Loucy (cell line): ENCODE data around the gene CLEC2B.
A peak's percentile ranks its signal among the peaks of the same experiment; 100 is the strongest.

ENCODE experiments used
- H2AFZ ChIP-seq: fragments of 200-600 bp; sonication (generic); 2 replicates; pipeline ENCODE4 v1.6.0; 2016; ENCODE audit warnings: antibody characterized with exemption, mild to moderate bottlenecking, low read length, moderate library complexity
- H3F3A ChIP-seq: fragments of 200-600 bp; 2 replicates; pipeline ENCODE4 v1.6.0; 2016; ENCODE audit warnings: antibody characterized with exemption, low read depth, mild to moderate bottlenecking
- H3K27me3 ChIP-seq: fragments of 200-600 bp; sonication (generic); 2 replicates; pipeline ENCODE4 v1.6.1; 2014; ENCODE audit warnings: low read length, mild to moderate bottlenecking; ENCODE audit not compliant: insufficient read depth, poor library complexity, severe bottlenecking
- H3K36me3 ChIP-seq: fragments of 200-600 bp; sonication (generic); 2 replicates; pipeline ENCODE4 v1.6.1; 2016; ENCODE audit warnings: low read length; ENCODE audit not compliant: insufficient read depth
- H3K4me1 ChIP-seq: fragments of 200-600 bp; sonication (generic); 2 replicates; pipeline ENCODE4 v1.5.1; 2014; ENCODE audit warnings: low read length, mild to moderate bottlenecking; ENCODE audit not compliant: insufficient read depth, poor library complexity, severe bottlenecking
- H3K4me2 ChIP-seq: fragments of 200-600 bp; sonication (generic); 2 replicates; pipeline ENCODE4 v1.6.0; 2014; ENCODE audit warnings: antibody characterized with exemption, low read length, low read depth, mild to moderate bottlenecking; ENCODE audit not compliant: poor library complexity, severe bottlenecking
- H3K4me3 ChIP-seq: fragments of 200-600 bp; sonication (generic); 2 replicates; pipeline ENCODE4 v1.5.1; 2014; ENCODE audit warnings: low read length, mild to moderate bottlenecking, mixed read lengths; ENCODE audit not compliant: poor library complexity, severe bottlenecking
- H3K79me2 ChIP-seq: fragments of 200-600 bp; sonication (generic); 2 replicates; pipeline ENCODE4 v1.6.1; 2014; ENCODE audit warnings: low read length; ENCODE audit not compliant: insufficient read depth
- H3K9ac ChIP-seq: fragments of 200-600 bp; sonication (generic); 2 replicates; pipeline ENCODE4 v1.6.0; 2014; ENCODE audit warnings: mild to moderate bottlenecking, low read depth, low read length, moderate library complexity; ENCODE audit not compliant: poor library complexity, severe bottlenecking
- H3K9me2 ChIP-seq: fragments of 200-600 bp; sonication (generic); replicated peaks from 2 replicates; pipeline ENCODE4 v1.6.1; 2016; ENCODE audit warnings: low read depth, low read length, mixed read lengths
- H3K9me3 ChIP-seq: fragments of 200-600 bp; sonication (generic); 2 replicates; pipeline ENCODE4 v1.6.1; 2014; ENCODE audit warnings: mild to moderate bottlenecking, antibody characterized with exemption, low read length, low read depth; ENCODE audit not compliant: insufficient read depth
- H4K20me1 ChIP-seq: fragments of 200-600 bp; sonication (generic); 2 replicates; pipeline ENCODE4 v1.6.0; 2014; ENCODE audit warnings: antibody characterized with exemption, low read length, mild to moderate bottlenecking; ENCODE audit not compliant: insufficient read depth, poor library complexity, severe bottlenecking
- CTCF ChIP-seq: fragments of 200-600 bp; sonication (generic); conservative IDR thresholded peaks from 2 replicates; pipeline ENCODE4 v1.5.1; 2014; ENCODE audit warnings: mild to moderate bottlenecking, antibody characterized with exemption, low read length
- EZH2phosphoT487 ChIP-seq: fragments of 200-600 bp; IDR thresholded peaks from 2 replicates; pipeline ENCODE4 v1.6.1; 2018; ENCODE audit warnings: antibody characterized with exemption, mild to moderate bottlenecking, moderate library complexity, borderline replicate concordance

The CLEC2B gene

GRCh38 chr12:9867531-9867930 is 1.6 kb downstream of the CLEC2B start:
- no peaks in the 10 kb centered on the region for H3K36me3 ChIP-seq
- H2AFZ ChIP-seq: no peak overlapping the region
- peak overlapping the region; percentile 97 for H3K4me2 ChIP-seq
- H3K9me2 ChIP-seq: no peaks in the 10 kb centered on the region
- H3K9ac ChIP-seq: peak overlapping the region; percentile 93
- no peaks in the 10 kb centered on the region for H3K27me3 ChIP-seq
- peaks cover 7% of the 10 kb centered on the region; the same call in 1 of the 2 replicates for H3F3A ChIP-seq
- peaks cover 4% of the 10 kb centered on the region; the same call in 1 of the 2 replicates for H3K9me3 ChIP-seq
- no peaks in the 10 kb centered on the region for H4K20me1 ChIP-seq
- H3K4me1 ChIP-seq: peaks cover 24% of the 10 kb centered on the region
- H3K4me3 ChIP-seq: peak overlapping the region; percentile 82
- H3K79me2 ChIP-seq: peaks cover 99% of the 10 kb centered on the region
- TF ChIP-seq EZH2phosphoT487: no peak
- no peak for TF ChIP-seq CTCF

GRCh38 chr12:9866860-9867269 is 2.3 kb downstream of the CLEC2B start:
- H3K9me3 ChIP-seq: peaks cover 4% of the 10 kb centered on the region; the same call in 1 of the 2 replicates
- H3K4me2 ChIP-seq: peak overlapping the region; percentile 97
- H3K4me3 ChIP-seq: peak overlapping the region; percentile 82
- peaks cover 7% of the 10 kb centered on the region; the same call in 1 of the 2 replicates for H3F3A ChIP-seq
- H3K4me1 ChIP-seq: peaks cover 18% of the 10 kb centered on the region
- H3K36me3 ChIP-seq: no peaks in the 10 kb centered on the region
- no peaks in the 10 kb centered on the region for H3K9me2 ChIP-seq
- no peaks in the 10 kb centered on the region for H4K20me1 ChIP-seq
- H3K27me3 ChIP-seq: no peaks in the 10 kb centered on the region
- no peak for TF ChIP-seq CTCF
- no peak for TF ChIP-seq EZH2phosphoT487
- peaks cover 99% of the 10 kb centered on the region for H3K79me2 ChIP-seq
- H3K9ac ChIP-seq: peak overlapping the region; percentile 93
- no peak overlapping the region for H2AFZ ChIP-seq

- Histone ChIP-seq H3K36me3 (no peaks in the 10 kb centered on the region), H3K9ac (peak overlapping the region; percentile 93), H3K4me1 (peaks cover 6% of the 10 kb centered on the region), H3F3A (peaks cover 7% of the 10 kb centered on the region; the same call in 1 of the 2 replicates), H3K27me3 (no peaks in the 10 kb centered on the region), H3K9me3 (peaks cover 4% of the 10 kb centered on the region; the same call in 1 of the 2 replicates), H3K79me2 (peaks cover 100% of the 10 kb centered on the region), H3K4me3 (peak overlapping the region; percentile 82), H3K9me2 (no peaks in the 10 kb centered on the region), H2AFZ (no peak overlapping the region), H3K4me2 (peak overlapping the region; percentile 97), H4K20me1 (no peaks in the 10 kb centered on the region)
- TF ChIP-seq EZH2phosphoT487 (no peak), CTCF (no peak)
Observed at GRCh38 chr12:9864913-9865675, 4.1 kb downstream of the CLEC2B start.
